HepG2 (cell line): ENCODE data around the gene PCYT2. TPM values are rescaled to one million over a fixed set of nuclear protein-coding genes. Genes with fewer than 3 reads are reported as not detected.

Experiments used
- ATF2 ChIP-seq: sonication (generic); formaldehyde crosslinking; IDR thresholded peaks from 2 replicates; pipeline ENCODE4 v1.4.0; 2020; ENCODE audit warnings: missing genetic modification reagents
- DBP ChIP-seq: sonication (generic); formaldehyde crosslinking; IDR thresholded peaks from 2 replicates; pipeline ENCODE4 v1.4.0; 2020; ENCODE audit warnings: missing genetic modification reagents; ENCODE audit errors: not compliant biosample characterization
- HHEX ChIP-seq: IDR thresholded peaks from 2 replicates; pipeline ENCODE4 v1.6.1; 2016; ENCODE audit warnings: control low read depth
- HIVEP1 ChIP-seq: sonication (generic); formaldehyde crosslinking; IDR thresholded peaks from 2 replicates; pipeline ENCODE4 v1.4.0; 2020; ENCODE audit warnings: mild to moderate bottlenecking, missing genetic modification reagents
- HOXA5 ChIP-seq: sonication (generic); formaldehyde crosslinking; IDR thresholded peaks from 2 replicates; pipeline ENCODE4 v1.4.0; 2020; ENCODE audit warnings: missing genetic modification reagents
- KLF11 ChIP-seq: IDR thresholded peaks from 2 replicates; pipeline ENCODE4 v1.6.1; 2016; ENCODE audit warnings: missing compliant biosample characterization
- MYC ChIP-seq: sonication (generic); formaldehyde crosslinking; IDR thresholded peaks from 2 replicates; pipeline ENCODE4 v1.9.0; 2021; ENCODE audit warnings: missing genetic modification reagents, borderline replicate concordance
- NFATC3 ChIP-seq: sonication (generic); formaldehyde crosslinking; IDR thresholded peaks from 2 replicates; pipeline ENCODE4 v1.5.1; 2020; ENCODE audit warnings: mild to moderate bottlenecking, missing genetic modification reagents
- NR2F2 ChIP-seq: IDR thresholded peaks from 2 replicates; pipeline ENCODE4 v1.6.1; 2012; ENCODE audit warnings: low read depth, inconsistent platforms, borderline replicate concordance
- RFX5 ChIP-seq: IDR thresholded peaks from 2 replicates; pipeline ENCODE4 v1.6.1; 2011; ENCODE audit warnings: low read depth, low read length, improper control_type of control experiment
- SMAD3 ChIP-seq: sonication (generic); formaldehyde crosslinking; IDR thresholded peaks from 2 replicates; pipeline ENCODE4 v1.4.0; 2020; ENCODE audit warnings: missing genetic modification reagents
- SP1 ChIP-seq, 2 experiments: fragments of 450-650 bp in 1 of 2; sonication (generic) in 1 of 2; formaldehyde crosslinking in 1 of 2; IDR thresholded peaks; 2 replicates each; pipeline versions ENCODE4 v1.4.0 to v1.6.1; 2016 to 2020; ENCODE audit warnings: missing genetic modification reagents in 1 of 2
- SP5 ChIP-seq: IDR thresholded peaks from 2 replicates; pipeline ENCODE4 v1.6.1; 2016; ENCODE audit warnings: low read depth, borderline replicate concordance
- TCF12 ChIP-seq, 2 experiments: fragments of 450-650 bp in 1 of 2; sonication (generic) in 1 of 2; formaldehyde crosslinking in 1 of 2; IDR thresholded peaks; 2 replicates each; pipeline versions ENCODE4 v1.6.1 to v1.8.0; 2017 to 2022; ENCODE audit warnings: antibody characterized with exemption in 1 of 2, mild to moderate bottlenecking in 1 of 2, missing genetic modification reagents in 1 of 2, moderate library complexity in 1 of 2
- ZBTB44 ChIP-seq: sonication (generic); formaldehyde crosslinking; IDR thresholded peaks from 2 replicates; pipeline ENCODE4 v1.4.0; 2020; ENCODE audit warnings: missing genetic modification reagents
- ZFP36L2 ChIP-seq: sonication (generic); formaldehyde crosslinking; IDR thresholded peaks from 2 replicates; pipeline ENCODE4 v1.4.0; 2020; ENCODE audit warnings: missing genetic modification reagents
- ZNF414 ChIP-seq: sonication (generic); formaldehyde crosslinking; IDR thresholded peaks from 2 replicates; pipeline ENCODE4 v1.5.0; 2020; ENCODE audit warnings: missing genetic modification reagents
- ZNF597 ChIP-seq: sonication (generic); formaldehyde crosslinking; IDR thresholded peaks from 2 replicates; pipeline ENCODE4 v1.5.0; 2020; ENCODE audit warnings: missing genetic modification reagents
- ZNF607 ChIP-seq: sonication (generic); formaldehyde crosslinking; IDR thresholded peaks from 2 replicates; pipeline ENCODE4 v1.5.1; 2020; ENCODE audit warnings: missing genetic modification reagents, mild to moderate bottlenecking, borderline replicate concordance
- ZNF674 ChIP-seq: sonication (generic); formaldehyde crosslinking; IDR thresholded peaks from 2 replicates; pipeline ENCODE4 v1.5.0; 2020; ENCODE audit warnings: low read depth, mild to moderate bottlenecking, missing genetic modification reagents
- ZNF770 ChIP-seq: sonication (generic); formaldehyde crosslinking; IDR thresholded peaks from 2 replicates; pipeline ENCODE4 v1.5.0; 2020; ENCODE audit warnings: mild to moderate bottlenecking, missing genetic modification reagents
- ZNF772 ChIP-seq: sonication (generic); formaldehyde crosslinking; IDR thresholded peaks from 2 replicates; pipeline ENCODE4 v1.5.0; 2020; ENCODE audit warnings: mild to moderate bottlenecking, missing genetic modification reagents
- polyA plus RNA-seq, 8 experiments: library from polyadenylated mRNA; depleted of rRNA in 3 of 8; stranded (reverse) in 7 of 8; unstranded in 1 of 8; fragments of >200 nt; fragmentation: Illumina TruSeq in 4 of 8; extraction: Trizol in 4 of 8; gene quantifications; 2 replicates each; pipeline versions ENCODE4 v1.2.1 to v1.2.3, GENCODE V29; 2011 to 2016; ENCODE audit warnings: low read depth in 4 of 8, missing spikeins in 1 of 8, mixed read lengths in 1 of 8; ENCODE audit not compliant: insufficient read depth in 1 of 8
- total RNA-seq, 5 experiments: library from RNA; depleted of rRNA; stranded (reverse); fragments of >200 nt; fragmentation: Illumina TruSeq; extraction: Trizol; gene quantifications; 2 replicates each; pipeline ENCODE4 v1.2.3, GENCODE V29; 2016; ENCODE audit warnings: low read depth in 1 of 5

The PCYT2 gene
- total and polyA plus RNA-seq, 2 of the 13 experiments (the other 11 are each of a cell fraction or from before 2014, with no cell fraction given) = 147 to 297 TPM

- TF ChIP-seq NFATC3 (CRISPR knock-in tag) = no peak
- TF ChIP-seq ZNF772 (CRISPR knock-in tag) = no peak
- TF ChIP-seq RFX5 = no peak
- TF ChIP-seq ZNF607 = no peak; the same call in 1 of the 2 replicates
- no peak for TF ChIP-seq DBP (CRISPR knock-in tag)
- TF ChIP-seq SP1 (IDR thresholded peaks at IDR 0.05) = no peak
- TF ChIP-seq SP1 (CRISPR knock-in tag; IDR thresholded peaks at IDR 0.05) = no peak
- no peak for TF ChIP-seq ZBTB44
- peak; percentile 33; the same call in 1 of the 2 replicates for TF ChIP-seq HIVEP1 (CRISPR knock-in tag)
- TF ChIP-seq HHEX = no peak
- TF ChIP-seq ZNF597 (CRISPR knock-in tag) = no peak
- no peak for TF ChIP-seq ZFP36L2
- TF ChIP-seq KLF11 = no peak
- TF ChIP-seq HOXA5 (CRISPR knock-in tag) = no peak
- peak; percentile 5; the same call in 1 of the 2 replicates for TF ChIP-seq MYC (CRISPR knock-in tag)
- no peak for TF ChIP-seq SP5 (CRISPR knock-in tag)
- TF ChIP-seq TCF12 (IDR thresholded peaks at IDR 0.05) = no peak
- TF ChIP-seq TCF12 (CRISPR knock-in tag; IDR thresholded peaks at IDR 0.05) = no peak
- TF ChIP-seq ATF2 (CRISPR knock-in tag) = 0 out of 2 replicates have a peak, but pooled peaks have one; percentile 11
- no peak; the same call in 1 of the 2 replicates for TF ChIP-seq SMAD3 (CRISPR knock-in tag)
- no peak; the same call in 1 of the 2 replicates for TF ChIP-seq ZNF770 (CRISPR knock-in tag)
- TF ChIP-seq ZNF414 = no peak
- TF ChIP-seq NR2F2 = peak; percentile 25; the same call in 1 of the 2 replicates
- no peak for TF ChIP-seq ZNF674
These were observed 9.8 kb downstream of the PCYT2 start (continued) for GRCh38 chr17:81901167-81902022.
